NCI-H345 treated with DMSO at 0.1 percent for 48 hours (cell line): ENCODE results near the gene NGFR.
A peak's percentile ranks its signal among the peaks of the same experiment; 100 is the strongest.

Source experiments
- DNase-seq: peaks from one replicate; lab custom pipeline; 2025; ENCODE audit not compliant: unreplicated experiment; lab: John Stamatoyannopoulos, UW

Gene NGFR

DNA sequence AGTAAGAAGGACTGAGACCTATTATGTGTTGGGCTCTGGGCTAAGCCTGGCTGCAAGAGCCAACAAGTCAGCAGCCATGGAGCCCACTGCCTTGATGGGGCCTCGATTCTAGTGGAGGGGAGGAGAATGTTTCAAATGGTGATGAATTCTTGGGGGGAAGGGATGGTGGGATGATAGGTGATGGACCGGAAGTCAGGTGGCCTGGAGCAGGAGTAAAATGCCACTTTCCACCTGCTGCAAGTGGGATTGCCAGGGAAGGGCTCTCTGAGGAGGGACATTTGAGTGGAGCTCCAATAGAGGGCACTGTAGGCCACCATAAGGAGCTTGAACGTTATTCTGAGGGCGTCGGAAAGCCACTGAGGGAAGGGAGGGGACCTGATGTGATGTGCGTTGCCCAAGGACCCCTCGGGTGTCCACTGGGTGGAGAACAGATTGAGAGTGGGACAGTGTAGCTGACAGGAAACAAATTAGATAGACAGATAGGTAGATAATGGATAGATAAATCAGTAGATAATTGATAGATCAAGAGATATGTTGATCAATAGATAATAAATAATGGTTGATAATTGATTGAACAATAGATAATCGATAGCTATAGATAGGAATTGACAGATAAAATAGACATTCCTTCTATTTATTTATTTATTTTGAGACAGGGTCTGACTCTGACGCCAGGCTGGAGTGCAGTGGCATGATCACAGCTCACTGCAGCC, 62.4 kb downstream of the NGFR start:
- DNase-seq, result peak; percentile 48
